Activated T-cell treated with anti-CD3 and anti-CD28 coated beads for 24 hours (primary cell): ENCODE data around the gene DPRX.

Experiments
- DNase-seq: peaks from one replicate; pipeline ENCODE4 v3.0.0-alpha.2; 2020; ENCODE audit warnings: low read depth

Gene DPRX

GRCh38 chr19:53631949-53632407 is at the start of gene DPRX:
Gene DPRX (plus strand): TSS chr19:53631999. CDS start chr19:53632107, 108 bp downstream.
- no peak for DNase-seq

GRCh38 chr19:53583181-53583580 is 48.6 kb upstream of the DPRX start:
- no peak for DNase-seq

- no peak for DNase-seq
Measured at GRCh38 chr19:53586277-53586691, 45.5 kb upstream of the DPRX start.

- DNase-seq, result no peak
Measured at GRCh38 chr19:53594811-53595509, 36.8 kb upstream of the DPRX start.

- no peak for DNase-seq
Measured at GRCh38 chr19:53595510-53595867, 36.3 kb upstream of the DPRX start.

- no peak for DNase-seq
Measured at GRCh38 chr19:53596056-53596455, 35.7 kb upstream of the DPRX start.

GRCh38 chr19:53597023-53597422 is 34.8 kb upstream of the DPRX start:
- no peak for DNase-seq

- no peak for DNase-seq
Measured at GRCh38 chr19:53598361-53598760, 33.4 kb upstream of the DPRX start.

GRCh38 chr19:53600217-53600616 is 31.6 kb upstream of the DPRX start:
- DNase-seq, result no peak

GRCh38 chr19:53606031-53606430 is 25.8 kb upstream of the DPRX start:
- DNase-seq, result no peak

GRCh38 chr19:53608381-53608780 is 23.4 kb upstream of the DPRX start:
- no peak for DNase-seq

- no peak for DNase-seq
Measured at GRCh38 chr19:53612762-53613526, 18.9 kb upstream of the DPRX start.

GRCh38 chr19:53621885-53622740 is 9.7 kb upstream of the DPRX start:
- no peak for DNase-seq

- DNase-seq, result no peak
Measured at GRCh38 chr19:53624771-53625545, 6.8 kb upstream of the DPRX start.

GRCh38 chr19:53626486-53626885 is 5.3 kb upstream of the DPRX start:
- no peak for DNase-seq

GRCh38 chr19:53626976-53627375 is 4.8 kb upstream of the DPRX start:
- DNase-seq, result no peak

- DNase-seq, result no peak
Measured at GRCh38 chr19:53634768-53635167, 3.0 kb downstream of the DPRX start.

- DNase-seq, result no peak
Measured at GRCh38 chr19:53639471-53639870, 7.7 kb downstream of the DPRX start.

GRCh38 chr19:53642381-53643099 is 10.7 kb downstream of the DPRX start:
- DNase-seq, result no peak

GRCh38 chr19:53644061-53644816 is 12.4 kb downstream of the DPRX start:
- no peak for DNase-seq
